Right kidney (tissue), 1 donor: Measurements from ENCODE around the gene EVL.

Experiments
- DNase-seq: peaks from one replicate; pipeline ENCODE4 v3.0.0-alpha.2; 2016

EVL gene

GRCh38 chr14:100127853-100128455 is 62.7 kb downstream of the EVL start:
- no peak for DNase-seq

- DNase-seq, result no peak
Observed at GRCh38 chr14:100128688-100129087, 63.5 kb downstream of the EVL start.

- DNase-seq, result no peak
Observed at GRCh38 chr14:100129161-100129589, 64.0 kb downstream of the EVL start.

GRCh38 chr14:100130521-100130920 is 65.3 kb downstream of the EVL start:
- DNase-seq, result no peak

- no peak for DNase-seq
Observed at GRCh38 chr14:100131181-100131580, 66.0 kb downstream of the EVL start.

GRCh38 chr14:100132161-100132902 is 67.1 kb downstream of the EVL start:
- DNase-seq, result no peak

- no peak for DNase-seq
Observed at GRCh38 chr14:100132903-100133510, 67.8 kb downstream of the EVL start.

- no peak for DNase-seq
Observed at GRCh38 chr14:100134586-100134985, 69.4 kb downstream of the EVL start.

GRCh38 chr14:100135073-100135472 is 69.9 kb downstream of the EVL start:
- no peak for DNase-seq

- DNase-seq, result no peak
Observed at GRCh38 chr14:100135784-100136183, 70.6 kb downstream of the EVL start.

- no peak for DNase-seq
Observed at GRCh38 chr14:100137173-100137572, 72.0 kb downstream of the EVL start.

GRCh38 chr14:100138082-100138787 is 73.0 kb downstream of the EVL start:
- DNase-seq, result no peak

- no peak for DNase-seq
Observed at GRCh38 chr14:100138955-100139354, 73.7 kb downstream of the EVL start.

- peak; percentile 47 for DNase-seq
Observed at GRCh38 chr14:100140452-100141078, 75.3 kb downstream of the EVL start.

- no peak for DNase-seq
Observed at GRCh38 chr14:100141098-100141497, 75.9 kb downstream of the EVL start.

GRCh38 chr14:100142073-100143040 is 77.1 kb downstream of the EVL start:
- no peak for DNase-seq

GRCh38 chr14:100143523-100143922 is 78.3 kb downstream of the EVL start:
- no peak for DNase-seq

GRCh38 chr14:100143934-100144333 is 78.7 kb downstream of the EVL start:
- no peak for DNase-seq

- DNase-seq, result no peak
Observed at GRCh38 chr14:100144645-100144995, 79.4 kb downstream of the EVL start.

- DNase-seq, result no peak
Observed at GRCh38 chr14:100144996-100145646, 79.9 kb downstream of the EVL start.
